OCI-LY7 (cell line): ENCODE data around the gene NEDD9. TPM values are rescaled to one million over a fixed set of nuclear protein-coding genes. Genes with fewer than 3 reads are reported as not detected.

Experiments used
- BruUV-seq: library from RNA; stranded (reverse); fragments of 400-500 nt; replicated peaks from 2 replicates; lab custom pipeline; 2021; lab: Mats Ljungman, UMichigan
- CTCF ChIA-PET: fragments of 300-600 bp; sonication (Branson Sonifier 250); formaldehyde crosslinking; loops from one replicate; lab custom pipeline; 2022; ENCODE audit warnings: antibody characterized with exemption; ENCODE audit not compliant: unreplicated experiment; lab: Charles Lee
- POLR2A ChIA-PET: fragments of 300-600 bp; sonication (Branson Sonifier 250); formaldehyde crosslinking; loops from one replicate; lab custom pipeline; 2022; ENCODE audit warnings: antibody characterized with exemption; lab: Charles Lee
- DNase-seq: peaks from one replicate; pipeline ENCODE4 v3.0.0-alpha.2; 2015; ENCODE audit warnings: low spot score
- H2AFZ ChIP-seq: fragments of 200-600 bp; sonication (generic), shearing (Covaris generic); 2 replicates; pipeline ENCODE4 v1.6.1; 2014; ENCODE audit warnings: mild to moderate bottlenecking, antibody characterized with exemption, low read length, moderate library complexity
- H3K27ac ChIP-seq: fragments of 200-600 bp; sonication (generic); 2 replicates; pipeline ENCODE4 v1.5.1; 2014; ENCODE audit warnings: mixed run types, low read depth, mild to moderate bottlenecking, moderate library complexity, low read length, inconsistent platforms; ENCODE audit not compliant: poor library complexity, severe bottlenecking
- H3K36me3 ChIP-seq: fragments of 200-600 bp; sonication (generic); 2 replicates; pipeline ENCODE4 v1.6.1; 2014; ENCODE audit warnings: mild to moderate bottlenecking, antibody characterized with exemption, low read length, moderate library complexity, mixed read lengths; ENCODE audit not compliant: insufficient read depth
- H3K4me1 ChIP-seq: fragments of 200-600 bp; sonication (generic); 2 replicates; pipeline ENCODE4 v1.5.1; 2014; ENCODE audit warnings: mild to moderate bottlenecking, low read length; ENCODE audit not compliant: insufficient read depth, poor library complexity, severe bottlenecking
- H3K4me2 ChIP-seq: fragments of 200-600 bp; sonication (generic); 2 replicates; pipeline ENCODE4 v1.6.1; 2014; ENCODE audit warnings: mild to moderate bottlenecking, low read length
- H3K4me3 ChIP-seq: fragments of 200-600 bp; sonication (generic); 2 replicates; pipeline ENCODE4 v1.5.1; 2014; ENCODE audit warnings: mild to moderate bottlenecking, low read depth, low read length; ENCODE audit not compliant: poor library complexity, severe bottlenecking
- H3K79me2 ChIP-seq: fragments of 200-600 bp; sonication (generic); 2 replicates; pipeline ENCODE4 v1.6.1; 2016; ENCODE audit warnings: low read depth, mild to moderate bottlenecking, low read length, moderate library complexity, mixed read lengths; ENCODE audit not compliant: insufficient read depth
- H3K9me2 ChIP-seq: fragments of 200-600 bp; sonication (generic); 2 replicates; pipeline ENCODE4 v1.6.1; 2016; ENCODE audit warnings: mild to moderate bottlenecking, low read length, mixed read lengths; ENCODE audit not compliant: insufficient read depth
- H3K9me3 ChIP-seq: fragments of 200-600 bp; sonication (generic); 2 replicates; pipeline ENCODE4 v1.6.1; 2014; ENCODE audit warnings: mild to moderate bottlenecking, mixed run types, low read length, mixed read lengths
- H4K20me1 ChIP-seq: fragments of 200-600 bp; sonication (generic); 2 replicates; pipeline ENCODE4 v1.6.1; 2014; ENCODE audit warnings: mild to moderate bottlenecking, antibody characterized with exemption, low read length, moderate library complexity, mixed read lengths; ENCODE audit not compliant: insufficient read depth
- EZH2phosphoT487 ChIP-seq: fragments of 200-600 bp; sonication (generic); IDR thresholded peaks from 2 replicates; pipeline ENCODE4 v1.6.1; 2018; ENCODE audit warnings: low read depth, borderline replicate concordance, mild to moderate bottlenecking, mixed run types, antibody characterized with exemption, low read length, moderate library complexity, mixed read lengths
- intact Hi-C: fragments of 100-400 bp; cut with micrococcal nuclease; formaldehyde crosslinking; loops from one replicate; pipeline ENCODE4 v1.10.0; 2022; ENCODE audit not compliant: unreplicated experiment
- total RNA-seq, 2 experiments: library from RNA; depleted of rRNA in 1 of 2; stranded (reverse); fragments of >200 nt in 1 of 2; shearing (Covaris generic) in 1 of 2; gene quantifications; 2 replicates each; pipeline ENCODE4 v1.2.3, GENCODE V29; 2014 to 2022
- TF ChIP-seq, protein P1 (sequence below): fragments of 200-600 bp; sonication (generic); conservative IDR thresholded peaks from 2 replicates; pipeline ENCODE4 v1.5.1; 2014; ENCODE audit warnings: mild to moderate bottlenecking, antibody characterized with exemption, low read length, moderate library complexity, mixed read lengths

The NEDD9 gene
- total RNA-seq, 2 experiments from 2014 or later: 13.0 to 41.6 TPM

DNA sequence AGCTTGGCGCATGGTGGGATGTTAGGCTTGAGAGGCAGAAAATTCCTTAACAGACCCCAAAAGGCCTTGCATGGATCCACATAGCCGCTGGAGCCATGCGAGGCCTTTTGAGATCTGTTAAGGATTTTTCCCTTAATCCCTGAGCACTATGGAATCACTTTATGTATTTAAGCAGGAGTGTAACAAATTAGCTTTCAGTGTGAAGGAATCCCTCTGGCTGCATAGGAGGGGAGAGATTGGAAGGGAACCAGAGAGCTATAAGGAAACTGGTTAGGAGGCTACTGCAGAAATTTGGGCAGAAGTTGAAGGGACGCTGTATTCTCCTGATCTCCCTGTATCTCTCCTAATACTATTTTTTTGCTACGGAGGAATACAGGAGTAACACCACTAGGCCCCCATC, 23.1 kb upstream of the NEDD9 start:
- Histone ChIP-seq H3K27ac (no peak overlapping the region), H2AFZ (no peak overlapping the region), H3K9me2 (no peaks in the 10 kb centered on the region), H3K4me2 (no peak overlapping the region), H3K4me1 (peaks cover 13% of the 10 kb centered on the region), H3K4me3 (no peak overlapping the region), H3K79me2 (no peaks in the 10 kb centered on the region), H3K9me3 (no peaks in the 10 kb centered on the region), H4K20me1 (no peaks in the 10 kb centered on the region), H3K36me3 (no peaks in the 10 kb centered on the region)
- ChIA-PET CTCF (no interaction called here), POLR2A (no interaction called here)
- DNase-seq: no peak
- no TSS peak for BruUV-seq
- intact Hi-C loops: no loop called here
- no peak for TF ChIP-seq EZH2phosphoT487
- TF ChIP-seq, protein P1, sequence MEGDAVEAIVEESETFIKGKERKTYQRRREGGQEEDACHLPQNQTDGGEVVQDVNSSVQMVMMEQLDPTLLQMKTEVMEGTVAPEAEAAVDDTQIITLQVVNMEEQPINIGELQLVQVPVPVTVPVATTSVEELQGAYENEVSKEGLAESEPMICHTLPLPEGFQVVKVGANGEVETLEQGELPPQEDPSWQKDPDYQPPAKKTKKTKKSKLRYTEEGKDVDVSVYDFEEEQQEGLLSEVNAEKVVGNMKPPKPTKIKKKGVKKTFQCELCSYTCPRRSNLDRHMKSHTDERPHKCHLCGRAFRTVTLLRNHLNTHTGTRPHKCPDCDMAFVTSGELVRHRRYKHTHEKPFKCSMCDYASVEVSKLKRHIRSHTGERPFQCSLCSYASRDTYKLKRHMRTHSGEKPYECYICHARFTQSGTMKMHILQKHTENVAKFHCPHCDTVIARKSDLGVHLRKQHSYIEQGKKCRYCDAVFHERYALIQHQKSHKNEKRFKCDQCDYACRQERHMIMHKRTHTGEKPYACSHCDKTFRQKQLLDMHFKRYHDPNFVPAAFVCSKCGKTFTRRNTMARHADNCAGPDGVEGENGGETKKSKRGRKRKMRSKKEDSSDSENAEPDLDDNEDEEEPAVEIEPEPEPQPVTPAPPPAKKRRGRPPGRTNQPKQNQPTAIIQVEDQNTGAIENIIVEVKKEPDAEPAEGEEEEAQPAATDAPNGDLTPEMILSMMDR: no peak

DNA sequence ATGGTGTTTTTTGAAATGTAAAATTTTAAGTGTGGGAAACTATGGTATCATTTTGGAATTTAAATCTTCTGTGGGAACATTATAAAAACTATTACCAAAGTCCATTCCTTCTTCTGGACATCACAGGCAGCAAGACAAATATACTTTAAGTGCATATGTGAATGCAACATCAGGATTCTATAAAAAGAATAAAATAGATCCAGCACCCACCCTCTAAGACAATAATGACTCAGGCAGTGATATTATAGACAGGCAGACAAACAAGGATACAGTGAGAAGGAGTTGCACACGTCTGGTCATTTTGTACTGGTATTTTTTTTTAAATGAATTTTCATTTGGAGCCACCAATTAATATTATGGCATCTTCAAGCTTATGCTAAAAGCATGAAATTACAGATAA, 21.1 kb upstream of the NEDD9 start:
- Histone ChIP-seq H3K9me2 (no peaks in the 10 kb centered on the region), H4K20me1 (no peaks in the 10 kb centered on the region), H3K36me3 (no peaks in the 10 kb centered on the region), H2AFZ (no peak overlapping the region), H3K4me3 (no peak overlapping the region), H3K27ac (no peak overlapping the region), H3K9me3 (no peaks in the 10 kb centered on the region), H3K4me1 (peaks cover 7% of the 10 kb centered on the region), H3K79me2 (no peaks in the 10 kb centered on the region), H3K4me2 (no peak overlapping the region)
- no peak for TF ChIP-seq EZH2phosphoT487
- TF ChIP-seq, protein P1: no peak
- no peak for DNase-seq
- BruUV-seq: no TSS peak
- ChIA-PET CTCF (no interaction called here), POLR2A (no interaction called here)
- intact Hi-C loops: no loop called here

DNA sequence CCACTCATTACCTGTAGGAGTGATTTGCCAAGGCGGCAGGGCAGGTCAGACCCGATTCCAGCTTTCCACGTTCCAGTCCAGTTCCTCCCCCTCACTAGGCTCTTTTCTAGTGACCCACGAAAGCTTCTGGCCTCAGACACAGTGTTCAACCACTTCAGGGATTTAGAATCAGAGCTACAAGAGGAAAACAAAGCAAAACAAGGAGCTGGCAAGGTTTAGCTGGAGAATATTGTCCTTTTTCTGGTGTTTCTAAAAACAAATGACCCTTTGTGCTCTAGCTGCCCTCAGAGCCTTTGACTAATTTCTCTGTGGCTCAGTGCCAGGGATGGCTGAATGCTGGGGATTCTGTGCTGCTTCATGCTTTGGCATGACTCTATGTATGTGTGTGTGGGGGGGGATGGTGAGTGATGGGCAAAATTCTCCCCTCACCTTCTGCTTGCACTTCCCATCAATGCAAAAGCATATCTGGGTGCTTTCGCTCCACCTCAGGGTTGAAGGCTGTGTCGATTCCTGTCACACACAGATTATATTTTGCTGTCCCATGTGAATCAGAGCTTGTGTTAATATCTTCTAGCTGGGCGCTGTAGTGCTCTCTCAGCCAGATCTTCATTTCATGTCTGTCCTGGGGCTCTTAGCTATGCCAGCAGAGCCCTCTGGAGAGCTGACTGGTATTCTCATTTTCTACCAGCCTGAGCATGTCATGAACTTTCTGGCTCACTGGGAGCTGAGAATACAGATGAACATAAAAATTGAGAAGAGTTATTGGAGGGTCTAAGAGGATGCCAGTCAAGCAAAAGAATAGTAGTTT, 19.3 kb upstream of the NEDD9 start:
- no peaks in the 10 kb centered on the region for H3K4me1 ChIP-seq
- H4K20me1 ChIP-seq: no peaks in the 10 kb centered on the region
- H3K4me2 ChIP-seq: no peak overlapping the region
- no peaks in the 10 kb centered on the region for H3K9me3 ChIP-seq
- CTCF ChIA-PET: no interaction called here
- H3K4me3 ChIP-seq: no peak overlapping the region
- no TSS peak for BruUV-seq
- POLR2A ChIA-PET: interaction anchor here (0.7 to 1.1 kb wide), 2 partner anchors 67 to 185 kb away, joined by 4 to 10 read pairs; no protein-coding TSS in a partner anchor
- intact Hi-C loops: no loop called here
- no peak for DNase-seq
- H3K36me3 ChIP-seq: no peaks in the 10 kb centered on the region
- H3K9me2 ChIP-seq: no peaks in the 10 kb centered on the region
- no peaks in the 10 kb centered on the region for H3K79me2 ChIP-seq
- no peak overlapping the region for H3K27ac ChIP-seq
- TF ChIP-seq EZH2phosphoT487: no peak
- TF ChIP-seq, protein P1: no peak
- no peak overlapping the region for H2AFZ ChIP-seq
